Neural cell (in vitro differentiated cells): ENCODE measurements around the gene ASIC2. TPM values are rescaled to one million over a fixed set of nuclear protein-coding genes. Genes with fewer than 3 reads are reported as not detected.

Experiments
- H2AFZ ChIP-seq: fragments of 200-600, 300-800 bp; sonication (generic), shearing (Covaris generic); 2 replicates; pipeline ENCODE4 v1.6.0; 2014; ENCODE audit warnings: low read depth, mild to moderate bottlenecking, antibody characterized with exemption, low read length, moderate library complexity
- H3F3A ChIP-seq: fragments of 200-600 bp; shearing (Covaris generic); 2 replicates; pipeline ENCODE4 v1.6.1; 2016; ENCODE audit warnings: mild to moderate bottlenecking, moderate library complexity, mixed read lengths, antibody characterized with exemption, low read length; ENCODE audit not compliant: insufficient read depth, poor library complexity, severe bottlenecking
- H3K27ac ChIP-seq: fragments of 200-600, 300-800 bp; sonication (generic), shearing (Covaris generic); 2 replicates; pipeline ENCODE4 v1.5.1; 2014; ENCODE audit warnings: mild to moderate bottlenecking, low read length, moderate library complexity
- H3K27me3 ChIP-seq: fragments of 300-800, 200-600 bp; sonication (generic), shearing (Covaris generic); 2 replicates; pipeline ENCODE4 v1.6.0; 2014; ENCODE audit warnings: mild to moderate bottlenecking, low read depth, low read length, moderate library complexity; ENCODE audit not compliant: insufficient read depth
- H3K36me3 ChIP-seq: fragments of 300-800, 200-600 bp; sonication (generic), shearing (Covaris generic); 2 replicates; pipeline ENCODE4 v1.5.1; 2014; ENCODE audit warnings: mild to moderate bottlenecking, antibody characterized with exemption, low read length, moderate library complexity; ENCODE audit not compliant: insufficient read depth
- H3K4me2 ChIP-seq: fragments of 300-800, 200-600 bp; sonication (generic), shearing (Covaris generic); 2 replicates; pipeline ENCODE4 v1.6.0; 2014; ENCODE audit warnings: mild to moderate bottlenecking, low read length
- H3K4me3 ChIP-seq: fragments of 300-800, 200-600 bp; sonication (generic), shearing (Covaris generic); 2 replicates; pipeline ENCODE4 v1.5.1; 2014; ENCODE audit warnings: mild to moderate bottlenecking, low read length, moderate library complexity
- H3K79me2 ChIP-seq: fragments of 200-600 bp; shearing (Covaris generic); replicated peaks from 2 replicates; pipeline ENCODE4 v1.6.0; 2014; ENCODE audit warnings: mild to moderate bottlenecking, low read length, moderate library complexity; ENCODE audit not compliant: insufficient read depth
- H3K9ac ChIP-seq: fragments of 300-800, 200-600 bp; sonication (generic), shearing (Covaris generic); 2 replicates; pipeline ENCODE4 v1.6.1; 2016; ENCODE audit warnings: mild to moderate bottlenecking, low read length, mixed read lengths
- H3K9me2 ChIP-seq: fragments of 200-600 bp; shearing (Covaris generic); 2 replicates; pipeline ENCODE4 v1.6.1; 2016; ENCODE audit warnings: mild to moderate bottlenecking, low read length, mixed read lengths; ENCODE audit not compliant: insufficient read depth
- H3K9me3 ChIP-seq: fragments of 200-600, 300-800 bp; sonication (generic), shearing (Covaris generic); 2 replicates; pipeline ENCODE4 v1.6.1; 2016; ENCODE audit warnings: mild to moderate bottlenecking, mixed run types, low read length, moderate library complexity, mixed read lengths
- H4K20me1 ChIP-seq: fragments of 200-600 bp; shearing (Covaris generic); 2 replicates; pipeline ENCODE4 v1.6.1; 2016; ENCODE audit warnings: mild to moderate bottlenecking, mixed run types; ENCODE audit not compliant: insufficient read depth
- CTCF ChIP-seq: fragments of 450-650 bp; IDR thresholded peaks from 2 replicates; pipeline ENCODE4 v1.5.1; 2014; ENCODE audit warnings: antibody characterized with exemption, mild to moderate bottlenecking, moderate library complexity; ENCODE audit not compliant: poor library complexity, severe bottlenecking
- EP300 ChIP-seq: fragments of 450-650 bp; conservative IDR thresholded peaks from 2 replicates; pipeline ENCODE4 v1.6.1; 2014; ENCODE audit warnings: antibody characterized with exemption, mild to moderate bottlenecking, moderate library complexity; ENCODE audit not compliant: poor library complexity, severe bottlenecking
- EZH2 ChIP-seq: fragments of 200-600, 300-800 bp; shearing (Covaris generic), sonication (generic); IDR thresholded peaks from 2 replicates; pipeline ENCODE4 v1.6.1; 2014; ENCODE audit warnings: antibody characterized with exemption, low read length, borderline replicate concordance, mild to moderate bottlenecking; ENCODE audit not compliant: insufficient read depth, poor library complexity, severe bottlenecking
- MXI1 ChIP-seq: fragments of 450-650 bp; conservative IDR thresholded peaks from 2 replicates; pipeline ENCODE4 v1.6.1; 2014; ENCODE audit warnings: antibody characterized with exemption, mild to moderate bottlenecking; ENCODE audit not compliant: poor library complexity, severe bottlenecking
- POLR2AphosphoS5 ChIP-seq: IDR thresholded peaks from 2 replicates; pipeline ENCODE4 v1.6.1; 2012
- RAD21 ChIP-seq: fragments of 450-650 bp; conservative IDR thresholded peaks from 2 replicates; pipeline ENCODE4 v1.6.1; 2014; ENCODE audit warnings: antibody characterized with exemption, mild to moderate bottlenecking, moderate library complexity
- REST ChIP-seq: IDR thresholded peaks from 2 replicates; pipeline ENCODE4 v1.6.1; 2012; ENCODE audit warnings: borderline replicate concordance
- SMC3 ChIP-seq: fragments of 450-650 bp; conservative IDR thresholded peaks from 2 replicates; pipeline ENCODE4 v1.6.1; 2014; ENCODE audit warnings: antibody characterized with exemption, mild to moderate bottlenecking, moderate library complexity; ENCODE audit not compliant: poor library complexity
- TAF1 ChIP-seq: IDR thresholded peaks from 2 replicates; pipeline ENCODE4 v1.6.1; 2012; ENCODE audit warnings: low read depth
- polyA plus RNA-seq: library from polyadenylated mRNA; depleted of rRNA; stranded (reverse); fragments of >200 nt; gene quantifications from 2 replicates; pipeline ENCODE4 v1.2.3, GENCODE V29; 2014

The ASIC2 gene
- polyA plus RNA-seq, 1 donor from 2014 or later, result 2.4 TPM

- Histone ChIP-seq H3K9me3 (no peaks in the 10 kb centered on the region), H3F3A (no peaks in the 10 kb centered on the region), H3K36me3 (no peaks in the 10 kb centered on the region), H3K9me2 (no peaks in the 10 kb centered on the region), H3K27ac (no peak overlapping the region), H3K9ac (no peak overlapping the region), H3K4me3 (no peak overlapping the region), H3K27me3 (no peaks in the 10 kb centered on the region), H3K4me2 (no peak overlapping the region), H2AFZ (no peak overlapping the region), H3K79me2 (no peaks in the 10 kb centered on the region), H4K20me1 (no peaks in the 10 kb centered on the region)
- TF ChIP-seq SMC3 (no peak), POLR2AphosphoS5 (no peak), TAF1 (no peak), EZH2 (no peak), RAD21 (no peak), MXI1 (no peak), CTCF (no peak), REST (no peak), EP300 (no peak)
These were observed 275.7 kb downstream of the ASIC2 start for GRCh38 chr17:33017366-33017765.

- no peak overlapping the region for H3K4me3 ChIP-seq
These were observed 276.2 kb downstream of the ASIC2 start for GRCh38 chr17:33016920-33017319.

More at GRCh38 chr17:33016920-33017319, 276.2 kb downstream of the ASIC2 start:
- Histone ChIP-seq H3F3A (no peaks in the 10 kb centered on the region), H3K27ac (no peak overlapping the region), H3K79me2 (no peaks in the 10 kb centered on the region), H2AFZ (no peak overlapping the region), H3K9me2 (no peaks in the 10 kb centered on the region), H3K9ac (no peak overlapping the region), H3K4me2 (no peak overlapping the region), H3K9me3 (no peaks in the 10 kb centered on the region), H4K20me1 (no peaks in the 10 kb centered on the region), H3K27me3 (no peaks in the 10 kb centered on the region), H3K36me3 (no peaks in the 10 kb centered on the region)
- TF ChIP-seq MXI1, result no peak
- TF ChIP-seq EZH2, result no peak
- no peak for TF ChIP-seq RAD21
- TF ChIP-seq TAF1, result no peak
